SK-N-SH (cell line): ENCODE measurements around the gene DCHS1. TPM values are rescaled to one million over a fixed set of nuclear protein-coding genes. Genes with fewer than 3 reads are reported as not detected.
A peak's percentile ranks its signal among the peaks of the same experiment; 100 is the strongest.

Experiments
- CHD2 ChIP-seq: fragments of 150-350 bp; IDR thresholded peaks from 2 replicates; pipeline ENCODE4 v1.6.1; 2018; ENCODE audit warnings: low read length; ENCODE audit not compliant: partially characterized antibody
- EZH2phosphoT487 ChIP-seq: fragments of 200-600 bp; sonication (generic); IDR thresholded peaks from 2 replicates; pipeline ENCODE4 v1.6.1; 2017; ENCODE audit warnings: low read depth, mixed run types, mild to moderate bottlenecking, antibody characterized with exemption, moderate library complexity, borderline replicate concordance
- IRF3 ChIP-seq: fragments of 150-350 bp; IDR thresholded peaks from 2 replicates; pipeline ENCODE4 v1.6.1; 2016; ENCODE audit warnings: mild to moderate bottlenecking, low read depth, low read length
- MAX ChIP-seq: IDR thresholded peaks from 2 replicates; pipeline ENCODE4 v1.4.0; 2012; ENCODE audit warnings: low read depth
- MXI1 ChIP-seq: IDR thresholded peaks from 2 replicates; pipeline ENCODE4 v1.6.1; 2012; ENCODE audit warnings: mild to moderate bottlenecking, low read depth, low read length, improper control_type of control experiment
- NFIC ChIP-seq: IDR thresholded peaks from 2 replicates; pipeline ENCODE4 v1.4.0; 2012; ENCODE audit warnings: borderline replicate concordance
- NRF1 ChIP-seq: IDR thresholded peaks from 2 replicates; pipeline ENCODE4 v1.6.1; 2012; ENCODE audit warnings: low read depth, mild to moderate bottlenecking, low read length
- PBX3 ChIP-seq: IDR thresholded peaks from 2 replicates; pipeline ENCODE4; 2012
- POLR2AphosphoS5 ChIP-seq: IDR thresholded peaks from 2 replicates; pipeline ENCODE4 v1.6.1; 2012; ENCODE audit warnings: low read depth, low read length
- RCOR1 ChIP-seq: fragments of 150-350 bp; IDR thresholded peaks from 2 replicates; pipeline ENCODE4 v1.6.1; 2017; ENCODE audit warnings: antibody characterized with exemption, low read length
- REST ChIP-seq: IDR thresholded peaks from 2 replicates; pipeline ENCODE4 v1.6.1; 2012; ENCODE audit warnings: mild to moderate bottlenecking, low read depth, low read length, moderate library complexity
- RXRA ChIP-seq: IDR thresholded peaks from 2 replicates; pipeline ENCODE4 v1.4.0; 2012; ENCODE audit warnings: low read depth, mild to moderate bottlenecking, borderline replicate concordance
- SIN3A ChIP-seq: IDR thresholded peaks from 2 replicates; pipeline ENCODE4 v1.6.1; 2012; ENCODE audit warnings: low read depth, mild to moderate bottlenecking, low read length, moderate library complexity, borderline replicate concordance
- SMC3 ChIP-seq: IDR thresholded peaks from 2 replicates; pipeline ENCODE4 v1.6.1; 2012; ENCODE audit warnings: low read depth, low read length, improper control_type of control experiment
- TAF1 ChIP-seq: IDR thresholded peaks from 2 replicates; pipeline ENCODE4 v1.6.1; 2012; ENCODE audit warnings: low read depth, mild to moderate bottlenecking, low read length, moderate library complexity, borderline replicate concordance
- TCF12 ChIP-seq: IDR thresholded peaks from 2 replicates; pipeline ENCODE4 v1.4.0; 2012
- USF2 ChIP-seq: fragments of 150-350 bp; IDR thresholded peaks from 2 replicates; pipeline ENCODE4 v1.6.1; 2017; ENCODE audit warnings: antibody characterized with exemption, low read length, low read depth, borderline replicate concordance
- YY1 ChIP-seq: IDR thresholded peaks from 2 replicates; pipeline ENCODE4 v1.4.0; 2012; ENCODE audit warnings: low read depth, mild to moderate bottlenecking
- polyA plus RNA-seq, 3 experiments: library from polyadenylated mRNA; depleted of rRNA; stranded (reverse); fragments of >200 nt; gene quantifications; 2 replicates each; pipeline ENCODE4 v1.2.3, GENCODE V29; 2012

DCHS1 gene
- polyA plus RNA-seq, 1 of the 3 experiments (the other 2 are of a cell fraction) = 5.7 TPM

- TF ChIP-seq REST (no peak), NRF1 (no peak), EZH2phosphoT487 (no peak), MAX (0 out of 2 replicates have a peak, but pooled peaks have one; percentile 24), CHD2 (peak; percentile 38), TAF1 (peak; percentile 56; the same call in 1 of the 2 replicates), USF2 (peak; percentile 98), SIN3A (peak; percentile 86), TCF12 (peak; percentile 19; the same call in 1 of the 2 replicates), PBX3 (no peak), POLR2AphosphoS5 (peak; percentile 82), YY1 (no peak), RCOR1 (peak; percentile 51; the same call in 1 of the 2 replicates), RXRA (no peak), NFIC (no peak), MXI1 (0 out of 2 replicates have a peak, but pooled peaks have one; percentile 64), SMC3 (no peak), IRF3 (no peak; the same call in 1 of the 2 replicates)
Measured at GRCh38 chr11:6619004-6619745, 36.4 kb downstream of the DCHS1 start, which contains the start of gene TPP1 (continued).
